G401.6 (cell line): ENCODE results near the gene TMEM209.
"Not testable (repeated sequence)": the region's sequence is repeated elsewhere in the genome, so short reads cannot be mapped to it uniquely, and the experiment has no call there.

ENCODE experiments used
- FAIRE-seq: peaks from 2 replicates; lab custom pipeline; 2012; peaks lifted over from hg19 to GRCh38; lab: Jason Lieb, UNC

Gene TMEM209

GRCh38 chr7:130126840-130127239, 78.4 kb downstream of the TMEM209 start:
- FAIRE-seq = not testable (repeated sequence)

GRCh38 chr7:130124711-130125110, 80.5 kb downstream of the TMEM209 start:
- no peak for FAIRE-seq

- no peak for FAIRE-seq
Observed at GRCh38 chr7:130123501-130123900, 81.7 kb downstream of the TMEM209 start.

- no peak for FAIRE-seq
Observed at GRCh38 chr7:130118801-130119200, 86.4 kb downstream of the TMEM209 start.

GRCh38 chr7:130118294-130118693, 86.9 kb downstream of the TMEM209 start:
- FAIRE-seq = no peak

- FAIRE-seq = no peak
Observed at GRCh38 chr7:130114776-130115175, 90.4 kb downstream of the TMEM209 start.
